ENCODE results near the gene TREH.

The TREH gene

DNA sequence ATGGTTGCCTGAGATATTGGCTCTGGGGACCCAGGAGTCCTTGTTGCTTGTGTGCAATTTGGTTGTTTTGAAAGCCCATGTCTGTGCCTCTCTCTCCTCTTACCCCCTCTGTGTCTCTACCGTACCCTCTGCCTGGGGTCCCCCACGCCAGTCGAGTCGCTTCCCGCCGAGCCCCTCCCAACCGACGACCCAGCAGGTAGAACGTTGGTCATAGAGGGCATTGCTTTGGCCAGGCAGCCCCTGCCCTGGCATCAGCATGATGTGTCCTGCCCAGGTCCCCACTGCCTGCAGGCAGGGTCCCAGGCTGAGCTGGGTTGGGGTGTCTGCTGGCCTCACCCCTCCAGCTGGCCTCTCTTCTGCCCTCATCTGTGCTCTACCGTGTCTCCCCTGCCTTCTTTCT is 35.0 kb downstream of the TREH start:
- no peak for DNase-seq

DNA sequence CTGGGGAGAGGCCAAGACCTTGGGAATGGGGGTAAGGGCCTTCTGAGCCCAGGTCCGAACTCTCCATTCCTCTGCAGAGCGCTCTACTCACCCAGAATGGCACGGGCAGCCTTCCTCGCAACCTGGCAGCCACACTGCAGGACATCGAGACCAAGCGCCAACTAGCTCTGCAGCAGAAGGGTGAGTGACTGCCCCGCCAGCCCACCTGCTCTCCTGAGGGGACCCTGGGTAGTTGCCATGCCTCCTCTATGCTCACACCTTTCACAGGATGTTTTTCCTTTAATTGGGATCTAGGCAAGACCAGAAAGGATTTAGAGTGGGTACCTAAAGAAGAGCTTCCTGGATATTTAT is 35.5 kb downstream of the TREH start:
- DNase-seq: no peak

DNA sequence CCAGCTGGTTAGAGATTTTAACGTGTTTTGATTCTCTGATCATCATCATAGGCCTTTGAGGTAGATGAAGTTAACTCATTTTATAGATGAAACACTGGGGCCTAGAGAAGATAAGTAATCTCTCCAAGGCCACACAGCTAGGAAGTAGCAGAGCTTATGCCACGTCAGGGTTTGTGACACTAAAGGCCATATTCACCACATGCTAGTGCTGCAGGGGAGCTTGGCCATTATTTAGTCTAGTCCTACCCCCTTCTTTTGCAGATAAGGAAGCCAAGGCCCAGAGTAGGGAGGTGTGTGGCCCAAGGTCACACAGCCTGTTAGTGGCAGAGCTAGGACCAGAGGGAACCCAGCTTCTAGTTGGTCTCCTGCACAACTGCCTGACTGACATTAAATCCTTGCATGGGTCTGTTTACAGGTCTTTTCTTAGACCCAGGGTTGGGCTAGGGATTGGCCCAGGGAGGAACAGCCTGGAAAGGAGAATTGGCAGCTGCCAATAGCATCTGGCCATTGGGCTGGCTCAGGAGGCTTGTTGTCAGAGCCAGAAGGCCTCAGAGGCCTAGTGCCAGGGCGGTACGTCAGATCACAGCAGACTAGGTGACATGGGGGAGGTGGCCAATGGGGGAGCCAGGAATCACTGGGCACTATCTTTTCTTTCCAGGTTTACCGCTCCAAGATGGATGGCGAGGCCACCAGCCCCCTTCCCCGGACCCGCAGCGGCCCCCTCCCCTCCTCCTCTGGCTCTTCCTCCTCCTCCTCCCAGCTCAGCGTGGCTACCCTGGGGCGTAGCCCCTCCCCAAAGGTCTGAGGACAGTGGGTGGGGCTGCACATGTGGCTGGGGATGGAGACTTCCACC is 36.1 kb downstream of the TREH start:
- no peak for DNase-seq

DNA sequence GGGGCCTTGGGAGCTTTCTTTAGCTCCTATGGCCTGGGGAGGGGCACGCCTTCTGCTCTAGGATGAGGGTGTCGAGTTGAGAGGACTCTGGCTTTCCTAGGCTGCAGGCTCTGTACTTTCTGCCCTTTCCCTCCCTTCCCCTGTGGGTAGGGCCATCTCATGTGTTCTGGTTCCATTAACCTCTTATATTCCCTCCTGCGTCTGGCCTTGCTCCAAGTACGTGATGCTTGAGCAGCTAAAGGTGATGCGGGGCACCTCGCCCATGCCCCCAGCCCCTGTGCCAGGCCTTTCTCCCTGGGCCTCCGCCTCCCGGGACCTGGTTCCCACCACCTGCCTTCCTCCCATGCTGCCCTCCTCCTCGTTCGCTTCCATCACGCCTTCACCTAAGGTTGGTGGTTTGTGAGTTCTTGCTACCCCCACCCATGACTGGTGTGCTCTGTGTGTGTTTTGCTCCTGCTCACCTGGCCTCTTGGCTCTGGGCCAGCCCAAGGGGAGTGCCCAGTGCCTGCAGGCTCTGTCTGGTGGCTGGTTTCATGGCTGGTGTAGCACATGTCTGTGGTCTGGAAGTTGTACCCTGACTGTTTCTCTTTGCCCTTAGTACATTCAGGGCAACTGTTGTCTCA is 37.9 kb downstream of the TREH start:
- no peak for DNase-seq

DNA sequence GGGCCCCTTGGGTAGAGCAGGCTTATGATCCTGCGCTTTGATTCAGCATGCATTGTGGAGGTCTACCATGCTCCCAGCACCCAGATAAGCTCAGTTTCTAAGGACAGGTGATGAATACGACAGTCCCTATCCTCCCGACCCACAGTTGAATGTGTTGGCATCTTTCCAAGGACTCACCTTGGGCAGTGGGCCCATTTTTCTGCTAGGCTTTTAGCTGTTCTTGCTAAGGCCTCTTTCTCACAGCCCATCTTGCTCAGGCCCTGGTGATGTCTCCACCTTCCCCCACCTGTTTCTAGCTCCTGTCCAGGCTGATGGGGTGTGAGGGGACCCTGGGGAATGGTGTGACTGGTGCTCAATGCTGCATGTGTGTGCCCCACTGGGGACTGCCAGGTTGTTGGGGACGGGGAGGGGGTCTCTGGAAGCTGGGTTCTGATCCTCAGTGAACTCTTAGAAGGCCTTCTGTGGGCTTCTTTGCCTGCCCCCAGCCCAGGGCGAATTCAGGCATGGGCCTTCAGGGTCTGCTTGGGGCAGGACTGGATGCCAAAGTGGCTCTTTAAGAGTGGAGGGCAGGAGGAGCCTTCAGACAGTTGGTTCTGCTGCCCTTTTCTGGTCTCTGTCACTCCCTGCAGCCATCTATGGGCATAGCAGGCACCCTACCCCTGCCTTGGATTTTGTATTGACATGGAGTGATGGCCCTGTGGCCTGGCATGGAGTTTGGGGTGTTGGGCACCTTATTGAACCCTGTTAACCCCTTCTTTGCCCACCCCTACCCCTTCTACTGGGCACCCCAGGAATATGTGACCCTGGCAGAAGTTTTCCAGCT is 38.9 kb downstream of the TREH start:
- no peak for DNase-seq

DNA sequence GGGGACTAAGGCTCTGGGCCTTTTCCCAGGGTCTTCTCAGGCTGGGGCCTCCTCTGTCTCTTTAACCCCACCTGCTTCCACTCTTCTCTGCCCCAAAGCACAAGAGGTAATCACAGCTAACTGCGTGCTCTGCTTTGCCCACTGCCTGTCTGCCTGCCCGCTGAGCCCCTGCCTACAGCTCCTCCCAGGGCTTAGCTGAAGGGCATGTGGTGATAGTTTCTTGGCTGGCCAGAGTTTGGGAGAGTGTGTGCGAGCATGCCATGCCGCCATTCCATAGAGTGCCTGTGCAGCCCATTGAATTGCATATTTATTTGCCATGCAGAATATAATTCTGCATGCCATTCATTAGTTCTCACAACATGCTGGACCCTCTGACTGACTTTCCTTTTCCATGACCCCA is 39.6 kb downstream of the TREH start:
- DNase-seq: no peak

DNA sequence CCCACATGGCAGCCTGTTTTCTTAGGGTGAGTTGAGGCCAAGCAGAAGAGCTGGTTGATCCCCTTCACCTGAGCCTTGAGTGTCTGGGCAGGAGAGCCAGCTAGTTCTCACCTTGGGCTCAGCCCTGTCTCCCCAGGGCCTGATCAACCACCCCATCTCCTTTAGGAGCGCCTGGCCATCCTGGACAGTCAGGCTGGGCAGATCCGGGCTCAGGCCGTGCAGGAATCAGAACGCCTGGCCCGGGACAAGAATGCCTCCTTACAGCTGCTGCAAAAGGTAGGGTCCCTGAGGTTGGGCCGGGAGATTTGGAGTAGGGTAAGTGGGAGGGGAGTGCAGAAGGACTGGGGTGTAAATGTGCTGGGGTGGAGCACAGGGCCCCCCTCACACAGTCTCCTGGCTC is 40.7 kb downstream of the TREH start:
- no peak for DNase-seq

DNA sequence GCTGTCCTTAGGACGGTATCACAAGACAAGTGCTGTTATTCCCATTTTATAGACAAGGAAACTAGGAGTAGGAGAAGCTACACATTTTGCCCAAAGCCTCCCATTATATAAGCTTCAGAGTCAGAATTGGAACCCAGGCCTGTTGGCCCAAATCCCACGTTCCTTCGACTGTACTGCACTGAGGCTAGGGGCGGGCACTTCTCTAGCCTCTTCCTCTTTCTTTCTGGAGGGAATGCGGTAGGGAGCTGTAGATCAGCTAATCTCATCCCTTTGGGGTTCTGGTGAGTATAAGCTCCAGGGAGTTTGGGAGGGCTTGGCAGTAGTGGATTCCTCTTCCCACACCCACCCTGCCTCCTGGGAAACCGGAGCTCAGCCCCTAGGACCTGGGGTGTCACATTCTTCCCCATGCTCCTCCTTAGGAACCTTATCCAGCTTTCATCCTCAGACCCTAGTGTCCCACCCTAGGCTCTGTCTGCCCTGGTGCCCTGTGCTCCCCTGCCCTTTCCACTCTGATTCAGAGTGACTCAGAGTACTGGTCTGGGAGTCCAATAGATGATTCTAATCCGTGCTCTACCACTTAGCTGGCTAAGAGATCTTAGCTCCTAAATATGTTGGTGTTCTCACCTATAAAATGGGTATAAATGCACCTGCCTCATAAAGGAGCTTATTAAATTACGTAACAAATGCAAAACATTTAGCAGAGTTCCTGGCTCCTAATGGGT is 42.7 kb downstream of the TREH start:
- DNase-seq: no peak

DNA sequence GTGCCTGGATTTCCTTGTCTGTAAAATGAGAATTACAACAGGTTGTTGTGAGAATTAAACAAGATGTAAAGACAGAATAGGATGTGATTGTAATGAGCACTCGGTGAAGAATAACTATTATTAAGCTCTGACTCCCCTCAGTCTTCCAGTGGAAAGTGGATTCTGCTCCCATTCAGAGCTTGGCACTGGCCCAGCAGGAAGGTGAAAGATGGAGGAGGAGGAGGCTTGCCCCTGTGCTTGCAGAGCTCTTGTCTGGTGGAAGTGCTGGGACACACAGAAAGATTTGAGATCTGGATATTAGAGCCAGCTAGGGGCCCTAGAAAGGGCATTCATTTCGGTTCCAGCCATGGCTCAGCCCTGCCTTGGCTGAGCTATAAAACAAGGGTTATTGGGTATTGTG is 43.8 kb downstream of the TREH start:
- DNase-seq: no peak

DNA sequence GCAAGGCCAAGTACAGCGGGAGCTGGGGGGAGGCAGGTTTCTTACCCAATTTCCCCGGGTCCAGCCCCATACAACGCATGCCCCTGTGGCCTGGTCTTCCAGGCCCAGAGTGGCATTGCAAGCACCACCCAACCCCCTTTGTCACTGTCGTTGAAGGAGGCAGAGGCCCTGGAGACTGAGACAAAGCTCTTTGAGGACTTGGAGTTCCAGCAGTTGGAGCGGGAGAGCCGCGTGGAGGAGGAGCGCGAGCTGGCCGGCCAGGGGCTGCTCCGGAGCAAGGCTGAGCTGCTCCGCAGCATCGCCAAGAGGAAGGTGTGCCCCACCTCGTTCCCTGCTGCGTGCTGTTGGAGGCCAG is 44.2 kb downstream of the TREH start:
- DNase-seq: no peak

DNA sequence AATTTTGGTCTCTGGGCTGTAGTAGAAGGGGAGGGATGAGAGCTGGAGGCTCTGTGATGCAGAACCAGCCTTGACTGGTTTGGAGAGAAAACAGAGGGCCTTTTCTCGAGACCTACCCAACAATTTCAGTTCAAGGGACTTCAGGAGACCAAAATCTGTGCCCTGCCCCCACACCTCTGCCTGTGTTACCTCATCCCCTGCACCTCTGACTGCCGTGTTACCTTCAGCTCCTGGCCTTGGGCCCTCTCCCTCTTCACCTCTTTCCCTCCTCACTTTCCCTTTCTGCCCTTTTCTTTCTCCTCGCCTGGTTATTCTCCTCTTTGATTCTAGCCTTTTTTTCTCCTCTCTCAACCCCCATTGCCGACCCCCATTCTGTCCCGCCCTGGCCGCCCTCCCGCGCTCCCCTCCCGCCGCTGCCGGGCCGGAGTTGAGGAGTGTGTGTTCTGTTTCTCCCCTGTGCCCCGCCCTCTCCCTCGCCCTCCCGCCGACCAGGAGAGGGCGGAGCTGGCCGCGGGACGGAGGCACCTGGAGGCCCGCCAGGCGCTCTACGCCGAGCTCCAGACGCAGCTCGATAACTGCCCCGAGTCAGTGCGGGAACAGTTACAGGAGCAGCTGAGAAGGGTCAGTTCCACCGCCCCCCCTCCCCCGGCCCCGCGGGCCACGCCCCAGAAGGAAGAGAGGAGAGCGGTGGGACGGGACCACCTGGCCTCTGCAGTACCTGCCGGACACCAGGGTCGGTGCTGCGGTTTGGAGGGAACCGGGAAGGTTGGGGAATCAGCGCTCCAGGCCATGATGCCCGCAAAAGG is 44.8 kb downstream of the TREH start:
- peak; percentile 68 for DNase-seq

DNA sequence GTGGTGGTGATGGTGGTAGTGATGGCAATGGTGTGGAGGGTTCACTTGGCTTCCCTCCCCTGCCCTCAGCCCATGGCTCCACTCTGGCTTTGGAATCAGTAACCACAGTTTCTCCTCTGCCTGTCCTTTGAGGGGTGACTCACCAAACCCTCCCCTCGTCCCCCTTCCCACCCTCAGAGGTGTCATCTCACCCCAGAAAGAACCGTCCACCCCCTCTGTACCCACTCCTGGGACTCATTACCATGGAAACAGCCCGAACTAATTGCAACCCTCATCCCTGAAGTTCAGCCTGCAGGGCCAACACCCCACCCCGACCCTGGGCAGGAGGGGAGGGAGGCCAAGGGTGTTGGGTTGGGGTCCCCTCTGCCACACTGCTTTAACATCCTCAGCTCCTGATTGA is 45.5 kb downstream of the TREH start:
- DNase-seq: no peak

DNA sequence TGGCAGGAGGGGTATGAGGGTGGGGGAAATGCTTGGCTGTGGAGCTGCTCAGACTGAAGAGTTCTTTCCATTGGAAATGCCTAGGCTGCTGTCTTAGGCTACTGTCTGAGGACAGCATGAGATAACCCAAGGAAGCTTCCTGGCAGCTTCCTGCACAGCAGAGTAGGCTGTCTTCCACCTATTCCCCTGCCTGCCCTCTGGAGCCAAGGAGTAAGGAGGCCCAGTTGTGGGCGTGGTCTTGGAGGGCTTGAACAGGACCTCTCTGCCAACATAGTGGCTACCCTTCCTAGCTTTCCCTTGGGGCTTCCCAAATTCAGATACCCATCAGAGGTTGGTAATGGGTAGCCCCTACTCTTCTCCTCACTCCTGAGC is 46.1 kb downstream of the TREH start:
- no peak for DNase-seq

DNA sequence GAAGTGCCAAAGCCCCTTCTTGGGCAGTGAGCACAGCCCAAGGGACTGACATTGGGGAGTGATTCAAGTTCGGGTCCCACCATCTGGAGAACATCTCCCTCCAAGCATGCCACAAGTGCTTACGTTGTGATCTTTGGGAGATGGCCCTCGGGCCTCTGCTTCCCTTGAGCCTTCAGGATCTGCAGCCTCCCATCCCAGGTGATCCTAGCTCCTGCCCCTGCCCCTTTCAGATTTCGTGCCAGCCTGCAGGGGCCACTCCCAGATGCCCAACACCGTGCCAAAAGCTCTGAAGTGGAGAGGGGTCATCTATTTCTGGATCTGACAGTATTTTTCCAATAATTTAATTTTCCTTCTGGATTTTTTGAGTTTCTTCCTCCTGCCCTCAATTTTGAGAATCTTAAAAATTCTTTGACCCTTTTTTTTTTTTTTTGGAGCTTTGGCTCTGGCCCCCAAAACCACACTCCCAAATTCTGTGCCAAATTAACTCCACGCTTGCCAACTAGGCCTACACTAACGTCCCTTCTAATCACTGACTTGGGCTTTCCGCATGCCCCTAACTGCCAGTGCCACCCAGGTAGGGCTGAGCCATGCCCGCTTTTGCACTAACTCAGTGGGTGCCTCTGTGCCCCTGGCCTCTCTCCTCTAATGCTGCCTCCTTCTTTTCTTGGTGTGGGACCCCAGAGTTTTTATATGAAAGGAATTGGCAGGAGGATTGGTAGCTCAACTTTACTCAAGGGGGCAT is 46.7 kb downstream of the TREH start:
- no peak for DNase-seq

DNA sequence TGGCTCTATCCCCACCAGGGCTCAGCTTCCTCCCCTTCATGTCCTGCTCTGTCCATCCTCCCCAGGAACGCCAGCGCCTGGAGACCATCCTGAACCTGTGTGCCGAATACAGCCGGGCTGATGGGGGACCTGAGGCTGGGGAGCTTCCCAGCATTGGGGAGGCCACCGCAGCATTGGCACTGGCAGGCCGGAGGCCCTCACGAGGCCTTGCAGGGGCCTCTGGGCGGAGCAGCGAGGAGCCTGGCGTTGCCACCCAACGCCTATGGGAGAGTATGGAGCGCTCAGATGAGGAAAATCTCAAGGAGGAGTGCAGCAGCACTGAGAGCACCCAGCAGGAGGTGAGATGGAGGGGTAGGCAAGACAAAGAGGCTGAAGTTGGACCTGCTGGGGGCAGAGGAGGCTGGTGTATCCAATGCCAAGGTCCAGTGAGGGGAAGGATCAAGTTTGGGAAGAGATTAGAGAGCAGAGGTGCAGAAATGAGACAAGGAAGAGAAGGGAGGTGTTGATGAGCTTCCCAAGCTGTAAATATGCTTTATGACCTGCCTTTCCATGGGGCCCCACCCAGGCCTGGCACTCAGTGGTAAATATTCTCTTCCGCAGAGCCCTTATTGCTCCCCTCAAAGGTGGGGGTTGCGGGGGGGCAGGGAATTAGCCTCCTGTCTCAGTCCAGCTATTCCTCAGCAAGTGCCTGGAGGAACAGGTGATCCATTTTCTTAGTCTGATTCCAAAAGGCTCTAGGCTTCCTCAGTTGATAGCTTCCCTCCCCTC is 48.1 kb downstream of the TREH start:
- DNase-seq: no peak

DNA sequence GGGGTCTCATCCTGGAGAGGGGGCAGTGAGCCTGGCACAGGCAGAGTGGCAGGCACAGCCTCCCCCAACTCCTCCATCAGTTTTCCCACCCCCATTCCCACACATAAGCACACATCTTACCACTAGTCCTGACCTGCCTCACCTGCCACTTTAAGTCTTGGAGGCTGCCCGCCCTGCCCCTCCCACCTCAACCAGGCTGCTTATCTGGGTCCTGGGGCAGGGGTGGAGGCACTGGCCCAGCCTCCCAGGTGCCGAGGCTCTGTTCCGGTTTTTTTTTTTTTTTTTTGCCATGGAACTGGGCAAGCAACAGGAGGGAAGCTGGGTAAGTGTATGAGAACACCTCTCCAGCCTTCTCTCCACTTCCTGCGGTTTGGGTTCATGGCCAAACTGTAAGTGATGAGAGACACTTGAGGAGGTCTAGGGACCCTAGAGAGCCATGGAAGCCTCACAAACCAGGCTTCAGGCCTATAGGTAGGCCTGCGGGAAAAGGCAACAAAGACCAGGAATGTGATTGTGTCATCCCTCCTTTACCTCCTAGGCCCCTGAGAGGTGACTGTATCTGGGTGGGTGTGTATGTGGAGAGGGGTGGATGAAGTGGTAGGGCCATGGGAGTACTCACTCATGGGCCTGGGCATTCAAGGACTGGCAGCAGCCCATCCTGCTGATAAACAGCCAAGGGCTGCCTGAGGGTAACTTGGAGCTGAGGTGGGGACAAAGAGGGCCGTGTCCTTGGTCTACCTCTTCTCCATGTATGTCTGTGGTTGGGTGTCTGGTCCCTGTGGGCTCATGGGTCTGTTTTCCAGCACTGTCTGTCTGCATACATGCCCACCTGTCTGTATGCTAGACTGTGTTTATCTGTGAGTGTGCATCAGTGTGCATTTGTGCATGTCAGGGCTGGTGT is 49.4 kb downstream of the TREH start:
- no peak for DNase-seq

DNA sequence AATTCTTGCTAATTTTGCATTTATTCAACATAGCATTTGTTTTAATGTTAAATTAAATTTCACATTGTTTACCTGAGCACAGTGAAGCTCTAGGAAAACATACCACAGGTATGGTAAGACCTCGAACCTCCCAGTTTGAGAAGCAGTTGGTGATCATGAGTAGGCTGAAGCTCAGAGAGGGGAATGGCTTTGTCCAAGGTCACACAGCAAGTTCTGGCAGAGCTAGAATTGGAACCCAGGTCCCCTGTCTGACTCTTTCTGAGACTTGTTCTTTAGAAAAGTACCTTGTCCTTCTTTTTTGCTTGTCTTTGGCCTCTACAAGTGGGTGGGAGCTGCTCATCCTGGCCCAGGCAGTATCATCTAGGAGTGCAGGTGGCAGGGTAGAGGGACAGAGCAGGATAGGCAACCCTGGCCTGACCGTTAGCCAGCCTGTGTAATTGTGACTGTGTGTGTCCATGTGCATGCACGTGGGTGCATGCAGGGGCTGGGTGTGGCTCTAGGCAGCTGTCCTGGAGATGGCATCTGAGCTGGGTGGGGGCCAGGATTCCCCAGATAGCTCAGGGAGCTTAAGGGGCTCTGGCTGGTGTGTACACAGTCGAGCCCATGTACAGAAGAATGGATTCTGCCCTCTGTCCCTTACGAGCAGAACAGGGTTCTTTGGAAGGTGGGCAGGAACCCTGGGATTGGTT is 50.4 kb downstream of the TREH start:
- no peak for DNase-seq

DNA sequence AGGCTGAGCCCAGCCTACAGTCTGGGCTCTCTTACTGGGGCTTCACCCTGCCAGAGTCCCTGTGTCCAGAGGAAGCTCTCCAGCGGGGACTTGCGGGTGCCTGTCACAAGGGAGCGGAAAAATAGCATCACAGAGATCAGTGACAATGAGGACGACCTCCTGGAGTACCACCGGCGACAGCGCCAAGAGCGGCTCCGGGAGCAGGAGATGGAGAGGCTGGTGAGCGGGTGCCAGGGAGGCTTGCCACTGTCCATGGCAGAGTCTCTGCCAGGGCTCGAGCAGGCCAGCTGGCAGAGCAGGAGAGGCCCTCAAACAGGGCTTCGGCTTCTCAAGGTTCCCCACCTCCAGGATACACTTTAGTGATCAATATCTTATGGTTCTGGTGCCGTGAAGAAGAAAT is 51.0 kb downstream of the TREH start:
- no peak for DNase-seq

DNA sequence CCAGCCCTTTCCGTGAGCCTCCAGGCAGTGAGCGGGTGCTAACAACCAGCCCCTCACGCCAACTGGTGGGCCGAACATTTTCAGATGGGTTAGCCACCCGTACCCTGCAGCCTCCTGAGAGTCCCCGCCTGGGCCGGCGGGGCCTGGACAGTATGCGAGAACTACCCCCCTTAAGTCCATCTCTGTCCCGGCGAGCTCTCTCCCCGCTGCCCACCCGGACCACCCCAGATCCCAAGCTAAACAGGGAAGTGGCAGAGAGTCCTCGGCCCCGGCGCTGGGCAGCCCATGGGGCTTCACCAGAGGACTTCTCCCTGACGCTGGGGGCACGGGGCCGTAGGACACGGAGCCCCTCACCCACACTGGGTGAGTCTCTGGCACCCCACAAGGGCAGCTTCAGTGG is 51.4 kb downstream of the TREH start:
- no peak for DNase-seq

Measured in NCI-H226 (cell line).